ENCODE measurements around the gene CLEC4G.
"Not testable (repeated sequence)": the region's sequence is repeated elsewhere in the genome, so short reads cannot be mapped to it uniquely, and the experiment has no call there.

The CLEC4G gene

GRCh38 chr19:7746306-7746705 lies 14.4 kb upstream of the CLEC4G start:
- not testable (repeated sequence) for DNase-seq

DNA sequence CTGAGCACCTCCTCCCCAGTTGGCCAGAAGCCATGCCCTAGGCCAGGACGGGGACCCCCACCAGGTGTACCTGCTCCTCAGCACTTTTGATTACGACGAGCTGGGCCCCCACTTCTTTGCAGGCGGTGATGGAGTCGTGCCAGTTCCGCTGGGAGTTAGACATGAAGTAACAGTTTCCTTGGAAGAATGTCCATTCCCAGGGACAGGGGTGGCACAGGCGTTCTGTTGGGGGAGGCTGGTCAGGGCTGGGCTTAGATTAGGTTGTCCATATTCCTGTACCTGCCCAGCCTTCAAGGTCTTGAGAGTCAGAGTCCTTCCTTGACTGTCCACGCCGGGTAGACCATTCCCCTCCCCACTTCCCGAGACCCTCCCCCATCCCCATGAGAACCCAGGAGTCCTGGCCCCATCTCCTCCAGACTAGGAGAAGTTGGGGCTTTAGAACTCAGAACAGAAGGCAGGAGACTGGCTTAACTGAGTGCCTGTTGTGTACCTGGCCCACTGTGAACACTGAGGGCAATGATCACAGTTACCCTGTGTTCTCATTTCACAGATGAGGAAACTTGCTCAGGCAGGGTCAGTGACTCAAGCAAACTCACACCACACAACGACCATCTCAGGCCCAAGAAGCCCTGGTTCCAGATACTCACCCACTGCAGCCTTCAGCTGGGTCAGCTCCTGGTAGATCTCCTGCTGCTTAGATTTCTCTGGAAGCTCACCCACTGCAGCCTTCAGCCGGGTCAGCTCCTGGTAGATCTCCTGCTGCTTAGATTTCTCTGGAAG lies 13.2 kb upstream of the CLEC4G start:
- no peak for DNase-seq

DNA sequence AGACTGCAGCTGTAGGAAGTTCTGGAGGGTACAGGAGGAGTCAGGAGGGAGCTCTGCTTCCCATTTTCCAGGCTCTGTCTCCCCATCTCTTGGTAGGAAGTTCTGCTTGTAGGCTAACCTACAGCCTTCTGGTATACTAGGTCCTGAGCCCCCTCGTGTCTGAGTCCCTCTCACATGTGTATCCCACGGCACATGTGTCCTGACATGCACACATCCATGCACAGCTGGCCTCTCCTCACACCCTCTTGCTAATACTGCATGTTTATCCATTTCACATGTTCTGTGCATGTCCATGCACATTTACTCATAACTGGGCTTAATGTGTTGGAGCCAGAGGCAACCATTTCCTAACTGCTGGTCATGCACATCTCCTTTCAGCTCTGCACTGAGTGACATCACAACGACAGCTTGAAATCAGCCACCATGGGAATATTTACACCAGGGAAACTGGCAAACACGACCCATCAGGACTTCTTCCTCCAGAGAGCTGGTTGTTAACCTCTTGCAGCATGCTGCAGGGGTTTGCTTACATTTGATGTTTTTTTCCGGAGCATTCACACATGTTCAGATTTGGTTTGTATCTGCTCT lies 12.4 kb upstream of the CLEC4G start:
- no peak for DNase-seq

DNA sequence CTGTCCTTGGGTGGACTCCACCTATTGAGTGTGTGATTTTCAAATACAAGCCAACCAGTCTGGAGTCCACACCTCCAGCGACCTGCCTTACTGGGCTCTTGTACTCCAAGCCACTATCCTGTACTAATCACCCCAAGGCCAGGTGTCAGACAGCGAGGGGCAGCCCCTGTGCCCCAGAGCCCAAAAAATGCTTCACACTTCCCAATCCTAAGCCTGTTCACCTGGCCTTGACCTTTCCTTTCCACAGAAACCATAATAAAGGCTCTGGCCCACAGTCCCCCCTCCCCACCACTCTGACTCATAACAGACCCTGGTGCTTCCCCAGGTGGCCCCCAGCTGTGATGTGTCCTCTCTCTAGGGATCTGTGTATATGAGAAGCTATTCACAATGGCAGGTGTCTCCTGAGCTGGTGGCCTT lies 11.5 kb upstream of the CLEC4G start:
- DNase-seq = no peak

DNA sequence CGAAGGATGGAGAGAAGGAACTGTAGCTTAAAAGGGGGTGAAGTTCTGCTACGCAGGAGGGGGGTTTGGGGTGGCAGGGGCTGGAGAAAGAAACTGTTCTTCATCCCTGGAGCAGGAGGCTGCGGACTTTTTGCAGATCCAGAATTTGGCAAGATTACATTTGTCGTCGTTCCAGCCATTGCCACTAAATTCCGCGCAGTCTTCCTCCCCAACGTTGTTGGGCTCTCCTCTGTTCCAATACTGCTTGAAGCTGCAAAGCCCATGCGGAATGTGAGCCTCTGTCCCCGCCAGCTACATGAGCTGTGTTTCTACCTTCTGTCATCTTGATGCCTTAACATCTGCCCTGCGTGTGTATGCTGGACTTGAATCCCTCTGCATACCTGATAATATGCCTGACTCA lies 11.1 kb upstream of the CLEC4G start:
- DNase-seq = no peak

DNA sequence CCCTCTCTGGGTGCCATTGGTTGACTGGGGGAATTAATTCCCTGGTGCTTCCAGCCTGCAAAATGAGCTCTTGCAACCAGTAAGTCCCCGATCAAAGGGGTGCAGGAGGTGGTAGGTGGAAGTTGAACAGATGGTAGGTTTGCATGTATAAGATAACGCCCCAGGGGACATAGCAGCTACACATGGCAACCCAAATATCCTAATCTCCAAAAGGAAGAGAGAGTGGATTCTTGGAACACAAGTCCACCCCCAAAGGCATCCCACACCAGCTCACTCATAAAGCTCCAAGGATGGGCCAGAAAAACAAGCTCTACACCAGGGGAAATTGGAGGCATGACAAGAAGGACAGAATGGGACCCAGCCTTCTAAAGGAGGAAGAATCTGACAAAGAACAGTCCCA lies 10.7 kb upstream of the CLEC4G start:
- no peak for DNase-seq

- DNase-seq = no peak
Measured at GRCh38 chr19:7740682-7741054, 8.8 kb upstream of the CLEC4G start.

GRCh38 chr19:7739801-7740681 lies 8.1 kb upstream of the CLEC4G start:
- no peak for DNase-seq

- DNase-seq = no peak
Measured at GRCh38 chr19:7739211-7739755, 7.4 kb upstream of the CLEC4G start.

- DNase-seq = no peak
Measured at GRCh38 chr19:7738023-7738422, 6.1 kb upstream of the CLEC4G start.

DNA sequence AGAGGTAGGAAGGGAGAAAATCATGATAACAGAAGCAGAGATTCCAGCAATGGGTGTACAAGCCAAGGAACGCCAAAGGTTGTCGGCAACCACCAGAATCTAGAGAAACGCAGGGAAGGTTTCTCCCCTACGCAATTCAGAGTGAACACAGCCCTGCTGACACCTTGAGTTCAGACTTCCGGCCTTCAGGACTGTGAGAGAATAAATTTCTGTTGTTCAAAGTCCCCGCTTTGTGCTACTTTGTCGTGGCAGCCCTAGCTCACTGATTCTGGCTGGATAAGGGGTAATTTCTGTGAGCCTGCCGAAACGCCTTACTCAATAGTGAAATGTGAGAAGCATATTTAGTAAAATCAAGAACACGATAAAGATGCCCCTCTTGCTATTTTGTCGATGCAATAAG lies 5.3 kb upstream of the CLEC4G start:
- no peak for DNase-seq

GRCh38 chr19:7736148-7736547 lies 4.2 kb upstream of the CLEC4G start:
- DNase-seq = no peak

DNA sequence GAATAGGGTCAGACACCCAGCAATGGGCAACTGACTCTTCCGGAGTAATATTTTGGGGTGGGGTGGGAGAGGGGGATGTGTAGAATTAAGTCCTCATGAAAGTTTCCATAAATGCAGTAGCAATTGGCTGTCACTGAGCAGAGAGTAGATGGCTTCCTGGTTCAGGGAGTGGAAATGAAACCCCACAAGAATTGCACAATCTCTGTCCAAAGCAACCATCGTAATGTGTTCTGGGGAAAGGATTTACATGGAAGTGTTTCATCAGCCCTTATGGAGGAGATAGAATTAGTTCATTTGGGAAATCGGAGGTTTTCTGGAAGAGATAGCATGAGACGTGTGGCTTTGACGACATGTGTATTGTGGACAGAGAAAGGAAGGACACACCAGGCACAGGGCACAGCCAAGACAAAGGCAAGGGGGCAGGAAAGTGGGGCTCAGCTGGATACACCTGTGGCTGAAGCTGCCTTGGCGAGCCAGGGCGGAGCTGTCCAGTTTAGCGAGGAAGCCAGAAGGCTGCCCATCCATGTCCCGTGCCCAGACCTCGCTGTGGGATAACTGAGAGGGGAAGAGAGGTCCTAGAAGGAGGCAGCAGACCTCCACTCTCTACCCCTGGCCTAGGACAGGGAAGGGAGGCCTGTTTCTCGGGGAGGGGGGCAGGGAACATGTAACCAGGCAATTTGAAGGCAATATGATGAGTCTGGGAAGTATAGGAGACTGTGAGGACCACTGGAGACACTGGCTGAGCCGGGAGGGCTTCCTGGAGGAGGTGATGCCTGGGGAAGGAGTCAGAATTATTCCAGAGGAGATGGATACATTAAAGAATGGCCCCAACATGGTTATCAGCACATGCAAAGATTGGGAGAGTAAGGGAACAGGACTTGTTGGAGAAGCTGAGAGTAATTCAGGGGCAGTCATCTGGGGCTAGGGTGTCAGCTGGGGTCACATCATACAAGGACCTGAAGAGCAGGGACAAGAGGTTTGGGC lies 2.6 kb upstream of the CLEC4G start:
- DNase-seq = no peak

DNA sequence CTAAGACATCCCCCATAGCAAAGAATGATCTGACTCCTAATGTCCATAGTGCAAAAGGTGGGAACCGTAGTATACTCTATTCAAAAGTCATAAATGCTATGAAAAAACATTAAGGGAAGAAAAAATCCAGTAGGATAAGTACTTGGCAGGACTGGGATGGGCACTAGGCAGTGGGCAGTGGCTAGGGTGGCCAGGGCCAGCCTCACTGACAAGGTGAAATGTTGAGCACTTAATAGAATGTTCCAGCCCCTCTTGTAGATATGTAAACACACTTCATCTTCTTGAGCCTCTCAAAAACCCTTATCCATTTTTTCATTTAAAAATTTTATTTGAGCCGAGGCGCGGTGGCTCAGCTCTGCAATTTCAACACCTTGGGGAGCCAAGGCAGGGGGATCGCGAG lies 1.5 kb upstream of the CLEC4G start:
- DNase-seq = no peak

DNA sequence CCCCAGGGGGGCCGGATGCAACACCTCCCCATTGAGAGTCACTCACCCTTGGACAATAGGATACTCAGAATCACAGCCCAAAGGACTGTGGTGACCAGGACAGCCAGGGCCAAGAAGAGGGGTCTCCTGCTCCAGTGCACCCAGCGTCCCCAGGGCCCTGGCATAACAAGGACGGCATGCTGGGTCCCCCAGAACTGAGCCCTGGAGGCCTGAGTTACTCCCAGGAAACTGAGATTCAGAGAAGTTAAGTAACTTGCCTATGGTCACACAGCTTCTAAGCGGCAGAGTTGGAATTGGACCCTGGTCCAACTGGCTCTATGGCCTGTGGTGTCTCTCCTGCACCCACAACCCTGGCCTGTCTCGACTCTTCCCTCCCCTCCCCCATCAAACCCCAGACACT lies 295 bp downstream of the CLEC4G start:
- DNase-seq = no peak

- DNase-seq = no peak
Measured at GRCh38 chr19:7731218-7731595, 703 bp downstream of the CLEC4G start.

- DNase-seq = no peak
Measured at GRCh38 chr19:7730286-7731217, 1.4 kb downstream of the CLEC4G start.

DNA sequence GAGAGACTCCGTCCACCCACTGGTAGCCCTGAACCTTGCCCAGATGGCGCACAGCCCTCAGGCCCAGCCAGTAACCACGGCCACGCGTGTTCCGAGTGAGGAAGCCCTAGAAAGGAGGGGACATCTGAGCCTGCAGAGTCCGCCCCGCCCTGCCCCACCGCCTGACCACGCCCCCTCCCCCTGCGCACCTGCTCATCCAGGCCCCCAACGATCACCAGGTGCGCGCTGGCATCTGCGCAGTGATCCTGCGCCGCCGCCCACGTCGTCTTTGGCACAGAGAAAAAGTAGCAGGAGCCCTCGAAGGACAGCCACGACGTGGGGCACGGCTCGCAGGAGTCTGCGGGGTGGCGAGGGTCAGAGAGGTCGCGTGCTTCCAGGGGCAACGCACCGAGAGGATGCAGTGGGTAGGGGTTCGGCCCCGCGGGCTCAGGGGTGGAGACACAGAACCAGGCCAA lies 2.1 kb downstream of the CLEC4G start:
- DNase-seq = no peak

DNA sequence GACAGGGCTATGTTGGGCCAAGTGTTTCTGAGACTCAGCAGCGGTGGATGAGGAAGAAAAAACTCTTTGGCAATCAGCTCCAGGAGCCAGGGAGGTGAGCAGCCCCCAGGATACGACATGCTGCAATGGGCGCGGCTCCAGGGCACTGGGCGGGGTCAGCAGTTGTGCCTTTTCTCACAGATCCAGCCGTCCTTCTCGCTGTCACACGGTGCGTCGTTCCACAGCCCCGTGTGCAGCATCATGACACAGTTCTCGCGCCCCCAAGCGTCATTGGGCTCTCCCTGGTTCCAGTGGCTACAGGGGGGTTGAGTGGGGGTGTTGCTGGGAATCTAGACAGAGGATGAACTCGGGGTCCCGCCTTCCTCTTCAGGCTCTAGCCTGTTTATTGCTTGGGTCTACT lies 2.7 kb downstream of the CLEC4G start:
- no peak for DNase-seq

- DNase-seq = no peak
Measured at GRCh38 chr19:7725791-7726190, 6.1 kb downstream of the CLEC4G start.

DNA sequence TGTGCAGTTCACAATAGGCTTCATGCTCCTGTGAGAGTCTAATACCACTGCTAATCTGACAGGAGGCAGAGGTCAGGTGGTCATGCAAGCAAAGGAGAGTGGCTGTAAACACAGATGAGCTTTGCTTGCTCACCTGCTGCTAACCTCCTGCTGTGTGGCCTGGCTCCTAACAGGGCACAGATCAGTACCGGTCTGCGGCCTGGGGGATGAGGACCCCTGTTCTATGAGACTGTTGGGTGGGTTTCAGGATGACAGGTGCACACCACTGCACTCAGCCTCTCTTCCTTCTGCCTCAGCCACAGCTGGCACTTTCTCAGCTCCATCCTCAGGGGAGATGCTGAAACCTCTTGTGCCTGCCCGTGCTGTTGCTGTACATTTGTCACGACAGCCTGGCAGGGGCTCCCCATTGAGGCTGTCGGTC lies 9.7 kb downstream of the CLEC4G start:
- DNase-seq = no peak
